ENCODE measurements around the gene RBBP7. TPM values are rescaled to one million over a fixed set of nuclear protein-coding genes. Genes with fewer than 3 reads are reported as not detected.
A peak's percentile ranks its signal among the peaks of the same experiment; 100 is the strongest.

RBBP7 gene
- total and polyA plus RNA-seq, 2 of the 13 experiments (the other 11 are each of a cell fraction or from before 2014, with no cell fraction given): 89.5 to 145 TPM

GRCh38 chrX:16870095-16870861, at the start of gene RBBP7 (continued):
- TF ChIP-seq DRAP1 (CRISPR knock-in tag; IDR thresholded peaks at IDR 0.05) (peak; percentile 64), ZNF350 (CRISPR knock-in tag; IDR thresholded peaks at IDR 0.05; ENCODE audit: borderline replicate concordance, low read depth) (no peak), MXD1 (CRISPR knock-in tag; IDR thresholded peaks at IDR 0.05) (0 out of 2 replicates have a peak, but pooled peaks have one; percentile 18), ARID4A (CRISPR knock-in tag; IDR thresholded peaks at IDR 0.05; ENCODE audit: borderline replicate concordance) (peak; percentile 51; the same call in 1 of the 2 replicates), SAFB2 (CRISPR knock-in tag; IDR thresholded peaks at IDR 0.05; ENCODE audit: borderline replicate concordance, low read depth) (no peak), SPEN (CRISPR knock-in tag; IDR thresholded peaks at IDR 0.05; ENCODE audit: low read depth) (0 out of 2 replicates have a peak, but pooled peaks have one; percentile 27), MXD4 (CRISPR knock-in tag; IDR thresholded peaks at IDR 0.05) (no peak), POLR2G (IDR thresholded peaks at IDR 0.05; ENCODE audit: low read depth, low read length) (peak; percentile 81), SAP130 (CRISPR knock-in tag; IDR thresholded peaks at IDR 0.05; ENCODE audit: low read depth) (peak; percentile 22; the same call in 1 of the 2 replicates)

Measured in HepG2 (cell line).